Neural cell (in vitro differentiated cells): ENCODE data around the gene SFMBT2.

Experiments used
- CTCF ChIP-seq: fragments of 450-650 bp; IDR thresholded peaks from 2 replicates; pipeline ENCODE4 v1.5.1; 2014; ENCODE audit warnings: antibody characterized with exemption, mild to moderate bottlenecking, moderate library complexity; ENCODE audit not compliant: poor library complexity, severe bottlenecking
- EZH2 ChIP-seq: fragments of 200-600, 300-800 bp; shearing (Covaris generic), sonication (generic); IDR thresholded peaks from 2 replicates; pipeline ENCODE4 v1.6.1; 2014; ENCODE audit warnings: antibody characterized with exemption, low read length, borderline replicate concordance, mild to moderate bottlenecking; ENCODE audit not compliant: insufficient read depth, poor library complexity, severe bottlenecking
- POLR2AphosphoS5 ChIP-seq: IDR thresholded peaks from 2 replicates; pipeline ENCODE4 v1.6.1; 2012
- SMC3 ChIP-seq: fragments of 450-650 bp; conservative IDR thresholded peaks from 2 replicates; pipeline ENCODE4 v1.6.1; 2014; ENCODE audit warnings: antibody characterized with exemption, mild to moderate bottlenecking, moderate library complexity; ENCODE audit not compliant: poor library complexity

GRCh38 chr10:7410862-7411670, at the start of gene SFMBT2:
- no peak for TF ChIP-seq EZH2
- no peak for TF ChIP-seq CTCF
- TF ChIP-seq POLR2AphosphoS5: no peak
- peak; percentile 32 for TF ChIP-seq SMC3
